OCI-LY7 (cell line): ENCODE data around the gene RPH3AL. TPM values are rescaled to one million over a fixed set of nuclear protein-coding genes. Genes with fewer than 3 reads are reported as not detected.

Experiments used
- BruUV-seq: library from RNA; stranded (reverse); fragments of 400-500 nt; replicated peaks from 2 replicates; lab custom pipeline; 2021; lab: Mats Ljungman, UMichigan
- CTCF ChIA-PET: fragments of 300-600 bp; sonication (Branson Sonifier 250); formaldehyde crosslinking; loops from one replicate; lab custom pipeline; 2022; ENCODE audit warnings: antibody characterized with exemption; ENCODE audit not compliant: unreplicated experiment; lab: Charles Lee
- POLR2A ChIA-PET: fragments of 300-600 bp; sonication (Branson Sonifier 250); formaldehyde crosslinking; loops from one replicate; lab custom pipeline; 2022; ENCODE audit warnings: antibody characterized with exemption; lab: Charles Lee
- DNase-seq: peaks from one replicate; pipeline ENCODE4 v3.0.0-alpha.2; 2015; ENCODE audit warnings: low spot score
- H2AFZ ChIP-seq: fragments of 200-600 bp; sonication (generic), shearing (Covaris generic); 2 replicates; pipeline ENCODE4 v1.6.1; 2014; ENCODE audit warnings: mild to moderate bottlenecking, antibody characterized with exemption, low read length, moderate library complexity
- H3K27ac ChIP-seq: fragments of 200-600 bp; sonication (generic); 2 replicates; pipeline ENCODE4 v1.5.1; 2014; ENCODE audit warnings: mixed run types, low read depth, mild to moderate bottlenecking, moderate library complexity, low read length, inconsistent platforms; ENCODE audit not compliant: poor library complexity, severe bottlenecking
- H3K36me3 ChIP-seq: fragments of 200-600 bp; sonication (generic); 2 replicates; pipeline ENCODE4 v1.6.1; 2014; ENCODE audit warnings: mild to moderate bottlenecking, antibody characterized with exemption, low read length, moderate library complexity, mixed read lengths; ENCODE audit not compliant: insufficient read depth
- H3K4me1 ChIP-seq: fragments of 200-600 bp; sonication (generic); 2 replicates; pipeline ENCODE4 v1.5.1; 2014; ENCODE audit warnings: mild to moderate bottlenecking, low read length; ENCODE audit not compliant: insufficient read depth, poor library complexity, severe bottlenecking
- H3K4me2 ChIP-seq: fragments of 200-600 bp; sonication (generic); 2 replicates; pipeline ENCODE4 v1.6.1; 2014; ENCODE audit warnings: mild to moderate bottlenecking, low read length
- H3K4me3 ChIP-seq: fragments of 200-600 bp; sonication (generic); 2 replicates; pipeline ENCODE4 v1.5.1; 2014; ENCODE audit warnings: mild to moderate bottlenecking, low read depth, low read length; ENCODE audit not compliant: poor library complexity, severe bottlenecking
- H3K79me2 ChIP-seq: fragments of 200-600 bp; sonication (generic); 2 replicates; pipeline ENCODE4 v1.6.1; 2016; ENCODE audit warnings: low read depth, mild to moderate bottlenecking, low read length, moderate library complexity, mixed read lengths; ENCODE audit not compliant: insufficient read depth
- H3K9me2 ChIP-seq: fragments of 200-600 bp; sonication (generic); 2 replicates; pipeline ENCODE4 v1.6.1; 2016; ENCODE audit warnings: mild to moderate bottlenecking, low read length, mixed read lengths; ENCODE audit not compliant: insufficient read depth
- H3K9me3 ChIP-seq: fragments of 200-600 bp; sonication (generic); 2 replicates; pipeline ENCODE4 v1.6.1; 2014; ENCODE audit warnings: mild to moderate bottlenecking, mixed run types, low read length, mixed read lengths
- H4K20me1 ChIP-seq: fragments of 200-600 bp; sonication (generic); 2 replicates; pipeline ENCODE4 v1.6.1; 2014; ENCODE audit warnings: mild to moderate bottlenecking, antibody characterized with exemption, low read length, moderate library complexity, mixed read lengths; ENCODE audit not compliant: insufficient read depth
- EZH2phosphoT487 ChIP-seq: fragments of 200-600 bp; sonication (generic); IDR thresholded peaks from 2 replicates; pipeline ENCODE4 v1.6.1; 2018; ENCODE audit warnings: low read depth, borderline replicate concordance, mild to moderate bottlenecking, mixed run types, antibody characterized with exemption, low read length, moderate library complexity, mixed read lengths
- intact Hi-C: fragments of 100-400 bp; cut with micrococcal nuclease; formaldehyde crosslinking; loops from one replicate; pipeline ENCODE4 v1.10.0; 2022; ENCODE audit not compliant: unreplicated experiment
- total RNA-seq, 2 experiments: library from RNA; depleted of rRNA in 1 of 2; stranded (reverse); fragments of >200 nt in 1 of 2; shearing (Covaris generic) in 1 of 2; gene quantifications; 2 replicates each; pipeline ENCODE4 v1.2.3, GENCODE V29; 2014 to 2022
- TF ChIP-seq, protein P1 (sequence below): fragments of 200-600 bp; sonication (generic); conservative IDR thresholded peaks from 2 replicates; pipeline ENCODE4 v1.5.1; 2014; ENCODE audit warnings: mild to moderate bottlenecking, antibody characterized with exemption, low read length, moderate library complexity, mixed read lengths

The RPH3AL gene
- total RNA-seq, 2 experiments from 2014 or later, result 1.0 to 2.2 TPM

DNA sequence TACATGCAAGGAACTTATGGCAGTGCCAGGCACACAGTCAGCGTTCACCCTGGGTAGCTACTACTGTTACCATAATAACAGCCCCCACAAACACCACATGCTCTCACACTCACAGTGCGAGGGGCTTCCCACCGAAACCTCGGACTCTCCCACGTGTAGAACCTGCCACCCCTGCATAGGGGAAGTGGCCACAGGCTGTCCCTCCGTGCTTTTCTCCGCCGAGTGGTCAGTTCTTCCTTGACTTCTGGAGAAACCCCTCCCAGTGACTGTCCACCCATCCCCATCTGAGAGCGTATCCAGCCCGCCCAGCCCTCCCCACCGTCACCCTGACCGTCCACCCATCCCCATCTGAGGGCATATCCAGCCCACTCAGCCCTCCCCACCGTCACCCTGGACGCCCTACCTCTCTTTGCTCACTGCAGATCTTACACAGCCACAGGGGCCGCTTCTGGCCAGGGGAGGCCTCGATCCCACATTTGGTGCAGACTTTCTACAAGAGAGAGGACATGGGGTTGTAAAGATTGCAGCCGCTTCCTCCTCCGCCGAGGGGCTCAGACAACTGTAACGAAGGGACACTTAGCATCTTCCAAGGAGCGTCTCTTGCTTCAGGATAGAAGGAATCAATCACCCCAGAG, 71.1 kb downstream of the RPH3AL start:
- Histone ChIP-seq H3K36me3 (no peaks in the 10 kb centered on the region), H3K4me1 (no peaks in the 10 kb centered on the region), H4K20me1 (no peaks in the 10 kb centered on the region), H3K79me2 (no peaks in the 10 kb centered on the region), H3K4me3 (no peak overlapping the region), H3K9me2 (no peaks in the 10 kb centered on the region), H3K27ac (no peak overlapping the region), H3K4me2 (no peak overlapping the region), H3K9me3 (no peaks in the 10 kb centered on the region), H2AFZ (no peak overlapping the region)
- ChIA-PET POLR2A (no interaction called here), CTCF (no interaction called here)
- no TSS peak for BruUV-seq
- TF ChIP-seq, protein P1, sequence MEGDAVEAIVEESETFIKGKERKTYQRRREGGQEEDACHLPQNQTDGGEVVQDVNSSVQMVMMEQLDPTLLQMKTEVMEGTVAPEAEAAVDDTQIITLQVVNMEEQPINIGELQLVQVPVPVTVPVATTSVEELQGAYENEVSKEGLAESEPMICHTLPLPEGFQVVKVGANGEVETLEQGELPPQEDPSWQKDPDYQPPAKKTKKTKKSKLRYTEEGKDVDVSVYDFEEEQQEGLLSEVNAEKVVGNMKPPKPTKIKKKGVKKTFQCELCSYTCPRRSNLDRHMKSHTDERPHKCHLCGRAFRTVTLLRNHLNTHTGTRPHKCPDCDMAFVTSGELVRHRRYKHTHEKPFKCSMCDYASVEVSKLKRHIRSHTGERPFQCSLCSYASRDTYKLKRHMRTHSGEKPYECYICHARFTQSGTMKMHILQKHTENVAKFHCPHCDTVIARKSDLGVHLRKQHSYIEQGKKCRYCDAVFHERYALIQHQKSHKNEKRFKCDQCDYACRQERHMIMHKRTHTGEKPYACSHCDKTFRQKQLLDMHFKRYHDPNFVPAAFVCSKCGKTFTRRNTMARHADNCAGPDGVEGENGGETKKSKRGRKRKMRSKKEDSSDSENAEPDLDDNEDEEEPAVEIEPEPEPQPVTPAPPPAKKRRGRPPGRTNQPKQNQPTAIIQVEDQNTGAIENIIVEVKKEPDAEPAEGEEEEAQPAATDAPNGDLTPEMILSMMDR, result no peak
- TF ChIP-seq EZH2phosphoT487, result no peak
- no peak for DNase-seq
- intact Hi-C loops, result no loop called here

GRCh38 chr17:280901-281300, 71.7 kb downstream of the RPH3AL start:
- Histone ChIP-seq H4K20me1 (no peaks in the 10 kb centered on the region), H3K9me2 (no peaks in the 10 kb centered on the region), H3K27ac (no peak overlapping the region), H3K4me3 (no peak overlapping the region), H3K36me3 (no peaks in the 10 kb centered on the region), H2AFZ (no peak overlapping the region), H3K79me2 (no peaks in the 10 kb centered on the region), H3K4me1 (no peaks in the 10 kb centered on the region), H3K4me2 (no peak overlapping the region), H3K9me3 (no peaks in the 10 kb centered on the region)
- DNase-seq, result no peak
- POLR2A ChIA-PET, result no interaction called here
- CTCF ChIA-PET, result no interaction called here
- BruUV-seq, result no TSS peak
- intact Hi-C loops, result no loop called here
- TF ChIP-seq, protein P1, result no peak
- TF ChIP-seq EZH2phosphoT487, result no peak

DNA sequence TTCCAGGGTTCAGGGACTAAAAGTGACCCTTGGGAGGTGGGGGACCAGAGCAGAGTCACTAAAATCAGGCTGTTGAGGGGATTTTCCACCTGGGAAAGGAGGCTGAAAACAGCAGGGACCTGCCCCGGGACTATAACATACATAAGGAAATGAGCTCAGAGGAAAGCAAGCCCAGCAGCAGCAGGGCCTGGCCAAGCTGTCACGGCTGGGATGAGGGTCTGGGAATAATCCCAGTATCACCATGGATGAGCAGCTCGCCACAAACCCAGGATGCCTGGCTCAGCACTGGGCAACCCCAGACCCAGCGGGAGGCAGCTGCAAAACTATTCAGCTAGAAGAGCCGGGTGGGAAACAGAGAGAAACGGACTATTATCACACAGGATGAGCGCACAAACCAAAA, 72.4 kb downstream of the RPH3AL start:
- Histone ChIP-seq H3K4me2 (no peak overlapping the region), H3K36me3 (no peaks in the 10 kb centered on the region), H3K4me3 (no peak overlapping the region), H3K27ac (no peak overlapping the region), H3K9me2 (no peaks in the 10 kb centered on the region), H3K79me2 (no peaks in the 10 kb centered on the region), H3K4me1 (no peaks in the 10 kb centered on the region), H2AFZ (no peak overlapping the region), H4K20me1 (no peaks in the 10 kb centered on the region), H3K9me3 (no peaks in the 10 kb centered on the region)
- BruUV-seq, result no TSS peak
- intact Hi-C loops, result no loop called here
- ChIA-PET POLR2A (no interaction called here), CTCF (no interaction called here)
- TF ChIP-seq, protein P1, result no peak
- TF ChIP-seq EZH2phosphoT487, result no peak
- no peak for DNase-seq
